Measurements from ENCODE around the gene MCTP1. TPM values are rescaled to one million over a fixed set of nuclear protein-coding genes. Genes with fewer than 3 reads are reported as not detected.

The MCTP1 gene
- total RNA-seq, 1 experiment from 2014 or later: 2.5 TPM

- H3K4me1 ChIP-seq (ENCODE audit: insufficient read depth, low read length): no peaks in the 10 kb centered on the region
- H2BK5ac ChIP-seq (ENCODE audit: insufficient read length, low read length): no peak overlapping the region
- WGBS (ENCODE audit: extremely low coverage, insufficient read length, low lambda C conversion rate): no CpG with 5 or more reads among the region's 7 CpGs
- no peak overlapping the region for H3T11ph ChIP-seq (ENCODE audit: low read length)
- no peak overlapping the region for H4K5ac ChIP-seq (ENCODE audit: insufficient read length, low read depth, low read length)
- H3K14ac ChIP-seq (ENCODE audit: insufficient read depth, low read length): no peak overlapping the region
- no peak for DNase-seq
- H3K27me3 ChIP-seq (ENCODE audit: insufficient read depth, low read length): no peaks in the 10 kb centered on the region
- H3K4me2 ChIP-seq (ENCODE audit: insufficient read depth, insufficient read length, low read length): no peak overlapping the region
- no peaks in the 10 kb centered on the region for H3K27me3 Mint-ChIP-seq (ENCODE audit: low read depth)
- no peak overlapping the region for H2BK12ac ChIP-seq (ENCODE audit: insufficient read length, low read depth, low read length)
- H3K23me2 ChIP-seq (ENCODE audit: insufficient read length, low read depth, low read length, poor library complexity, severe bottlenecking): no peaks in the 10 kb centered on the region
- no peak overlapping the region for H3K23ac ChIP-seq (ENCODE audit: insufficient read length, low read depth, low read length)
- H3K27ac ChIP-seq (ENCODE audit: insufficient read length, low read depth, low read length): no peak overlapping the region
- no peaks in the 10 kb centered on the region for H4K20me1 ChIP-seq (ENCODE audit: control insufficient read depth, insufficient read depth, insufficient read length)
- peaks cover 4 to 8% of the 10 kb centered on the region in 2 experiments for H3K4me1 Mint-ChIP-seq
- H3K36me3 Mint-ChIP-seq (ENCODE audit: insufficient read depth in 1 of 3, low read depth in 3 of 3): peaks cover 5 to 13% (median 6%) of the 10 kb centered on the region in 3 experiments; a peak in 6 of 7 replicates
- no peak overlapping the region for H3K4ac ChIP-seq (ENCODE audit: low read depth, low read length)
- H4K8ac ChIP-seq (replicated peaks; ENCODE audit: insufficient read length, low read depth, low read length): no peak overlapping the region
- no peaks in the 10 kb centered on the region for H3K79me1 ChIP-seq (ENCODE audit: insufficient read depth, low read depth, low read length, poor library complexity, severe bottlenecking)
- H2BK15ac ChIP-seq (ENCODE audit: low read depth, low read length): no peak overlapping the region
- H2BK120ac ChIP-seq (ENCODE audit: low read depth, low read length, poor library complexity, severe bottlenecking): no peak overlapping the region
- H3K9me3 ChIP-seq (ENCODE audit: control insufficient read depth, low read depth, low read length): no peaks in the 10 kb centered on the region
- no peak overlapping the region for H4K91ac ChIP-seq (ENCODE audit: insufficient read length, low read depth, low read length)
- no peak overlapping the region for H2AFZ ChIP-seq (ENCODE audit: low read length)
- H3K9me3 Mint-ChIP-seq: peaks cover 5 to 11% of the 10 kb centered on the region in 2 experiments; a peak in 3 of 5 replicates
- no peaks in the 10 kb centered on the region for H3K79me2 ChIP-seq (ENCODE audit: insufficient read depth, low read length)
- no peak overlapping the region for H2BK20ac ChIP-seq (ENCODE audit: low read depth, low read length, poor library complexity, severe bottlenecking)
- H3K9ac ChIP-seq (ENCODE audit: extremely low read depth, insufficient read length, low read length): no peak overlapping the region
- H3K18ac ChIP-seq (ENCODE audit: insufficient read length, low read depth, low read length): no peak overlapping the region
- no peak overlapping the region for H3K56ac ChIP-seq (ENCODE audit: insufficient read length, low read depth, low read length)
- no peak for TF ChIP-seq CTCF (conservative IDR thresholded peaks at IDR 0.05)
- H3K27ac Mint-ChIP-seq: no peak overlapping the region
- H2AK5ac ChIP-seq (ENCODE audit: insufficient read length, low read length): no peak overlapping the region
- H3K4me3 Mint-ChIP-seq: no peak overlapping the region
Observed at GRCh38 chr5:95087816-95088317, 197.0 kb downstream of the MCTP1 start.

All from H9 (cell line).